GM21526 (cell line): ENCODE data around the gene TM9SF4.

ENCODE experiments used
- ATAC-seq: cut with Tn5 transposase; IDR thresholded peaks from one replicate; pipeline ENCODE4 v1.9.1; 2021; ENCODE audit warnings: moderate library complexity; ENCODE audit not compliant: unreplicated experiment, low FRiP score

The TM9SF4 gene

DNA sequence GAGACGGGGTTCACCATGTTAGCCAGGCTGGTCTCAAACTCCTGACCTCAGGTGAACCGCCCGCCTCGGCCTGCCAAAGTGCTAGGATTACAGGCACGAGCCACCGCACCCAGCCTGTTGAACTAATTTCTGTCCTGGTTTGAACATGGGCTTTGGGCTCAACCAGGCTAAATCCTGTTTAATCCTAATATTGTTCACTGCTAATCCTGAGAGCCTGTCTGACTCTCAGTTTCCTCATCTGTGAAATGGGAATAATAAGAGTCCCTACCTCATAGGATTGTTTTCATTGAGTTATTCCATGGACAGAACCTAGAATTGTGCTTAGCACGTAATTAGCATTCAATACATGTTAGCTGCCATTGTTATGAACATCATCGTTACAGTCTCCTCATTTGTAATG is 17.4 kb downstream of the TM9SF4 start:
- no peak for ATAC-seq

GRCh38 chr20:32127347-32127746 is 17.8 kb downstream of the TM9SF4 start:
- ATAC-seq: no peak

GRCh38 chr20:32128167-32128566 is 18.7 kb downstream of the TM9SF4 start:
- ATAC-seq: no peak

DNA sequence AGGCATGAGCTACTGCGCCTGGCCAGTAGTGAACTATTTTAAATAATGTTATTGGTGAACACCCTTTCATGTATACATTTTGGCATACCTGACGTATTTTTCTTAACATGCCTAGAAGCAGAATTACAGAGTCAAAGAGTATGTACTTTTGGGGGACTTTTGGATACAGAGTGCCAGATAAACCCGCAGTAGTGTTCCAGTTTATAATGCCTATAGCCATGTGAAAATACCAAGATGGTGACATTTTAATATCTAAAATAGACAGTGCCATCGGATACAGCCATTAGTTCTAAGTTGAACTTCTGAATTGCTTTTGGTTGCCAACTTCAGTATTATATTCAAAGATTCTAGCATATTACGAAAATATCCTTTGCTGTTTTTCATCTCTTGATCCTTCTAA is 20.3 kb downstream of the TM9SF4 start:
- ATAC-seq: no peak

GRCh38 chr20:32130352-32130751 is 20.8 kb downstream of the TM9SF4 start:
- ATAC-seq: no peak

GRCh38 chr20:32130965-32131364 is 21.5 kb downstream of the TM9SF4 start:
- ATAC-seq: no peak

DNA sequence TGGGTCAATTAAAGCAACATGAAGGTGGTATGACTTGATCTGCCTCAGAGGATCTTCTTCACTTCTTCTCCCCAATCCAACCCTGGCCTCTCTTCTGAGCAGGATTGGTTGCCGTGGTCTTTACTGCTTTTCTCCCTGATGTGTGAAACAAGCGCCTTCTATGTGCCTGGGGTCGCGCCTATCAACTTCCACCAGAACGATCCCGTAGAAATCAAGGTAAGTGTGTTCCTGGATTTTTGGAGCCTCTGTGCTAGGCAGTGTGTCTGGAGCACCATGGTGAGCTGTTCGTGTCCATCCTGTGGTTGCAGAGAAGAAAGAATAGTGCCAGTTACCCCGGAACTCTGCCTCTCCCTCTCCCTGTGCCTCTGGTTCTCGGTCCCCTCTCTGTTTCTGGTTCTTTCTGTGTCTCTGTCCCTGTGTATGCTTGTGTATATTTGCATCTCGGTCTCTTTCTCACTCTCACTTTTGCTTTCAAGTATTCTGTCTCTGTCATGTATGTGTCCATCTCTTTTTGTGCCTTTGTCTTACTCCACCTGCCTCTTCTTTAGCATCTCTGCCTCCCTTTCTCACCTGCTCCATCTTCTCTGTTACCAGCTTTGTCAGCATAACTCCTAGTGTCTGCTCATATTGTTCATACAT is 23.5 kb downstream of the TM9SF4 start:
- peak; percentile 89 for ATAC-seq

DNA sequence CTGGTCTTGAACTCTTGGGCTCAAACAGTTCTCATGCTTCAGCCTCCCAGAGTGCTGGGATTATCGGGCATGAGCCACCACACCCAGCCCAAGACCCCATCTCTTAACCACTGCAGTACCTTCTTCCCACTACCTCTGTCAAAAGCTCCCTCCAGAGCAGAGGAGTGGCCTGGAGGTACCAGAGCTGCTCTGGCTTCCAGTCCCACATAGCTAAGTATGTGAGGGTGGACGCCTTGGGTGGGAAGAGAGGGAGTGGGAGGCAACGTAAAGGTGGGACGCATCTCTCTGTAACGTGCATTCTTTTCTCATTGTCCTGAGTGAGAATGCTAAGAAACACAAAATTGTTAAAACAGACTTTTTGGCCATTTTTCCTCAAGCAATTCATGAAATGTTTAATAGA is 24.5 kb downstream of the TM9SF4 start:
- ATAC-seq: no peak

DNA sequence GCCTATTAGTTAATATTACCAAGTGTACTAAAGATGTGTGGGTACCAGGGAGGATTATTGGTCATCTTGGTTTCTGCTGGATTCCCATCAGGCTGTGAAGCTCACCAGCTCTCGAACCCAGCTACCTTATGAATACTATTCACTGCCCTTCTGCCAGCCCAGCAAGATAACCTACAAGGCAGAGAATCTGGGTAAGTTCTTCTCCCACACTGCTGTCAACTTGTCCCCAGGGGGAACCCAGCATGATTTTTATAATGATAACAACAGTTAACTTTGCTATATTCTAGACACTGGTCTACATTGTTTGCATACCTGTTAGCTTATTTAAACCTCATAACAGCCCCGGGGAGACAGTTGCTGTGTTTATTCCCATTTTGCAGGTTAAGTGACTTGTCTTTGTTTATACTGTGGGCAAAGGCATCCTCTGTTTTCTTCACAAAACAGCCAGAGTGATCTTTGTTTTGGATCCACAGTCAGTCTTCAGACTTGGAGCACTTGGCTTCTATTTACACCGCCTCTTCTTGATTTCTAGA is 26.5 kb downstream of the TM9SF4 start:
- ATAC-seq: no peak

DNA sequence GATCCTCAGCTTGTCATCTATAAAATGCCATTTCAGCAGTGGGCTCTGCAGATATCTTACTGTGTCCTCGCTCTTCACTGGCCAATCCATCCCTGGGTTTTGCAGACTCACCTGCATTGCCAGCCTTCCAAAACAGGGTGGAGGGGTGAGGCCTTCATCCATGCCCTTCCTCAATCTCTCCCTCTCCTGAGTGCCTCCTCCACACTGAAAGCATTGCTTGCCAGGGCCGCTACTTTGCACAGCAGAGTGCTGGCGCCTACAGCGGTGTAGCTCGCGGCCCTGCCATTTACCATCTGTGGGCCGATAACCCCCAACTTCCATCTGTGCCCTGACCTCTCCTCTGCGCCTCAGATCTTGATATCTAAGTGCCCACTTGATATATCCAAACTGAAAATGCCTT is 29.4 kb downstream of the TM9SF4 start:
- no peak for ATAC-seq

DNA sequence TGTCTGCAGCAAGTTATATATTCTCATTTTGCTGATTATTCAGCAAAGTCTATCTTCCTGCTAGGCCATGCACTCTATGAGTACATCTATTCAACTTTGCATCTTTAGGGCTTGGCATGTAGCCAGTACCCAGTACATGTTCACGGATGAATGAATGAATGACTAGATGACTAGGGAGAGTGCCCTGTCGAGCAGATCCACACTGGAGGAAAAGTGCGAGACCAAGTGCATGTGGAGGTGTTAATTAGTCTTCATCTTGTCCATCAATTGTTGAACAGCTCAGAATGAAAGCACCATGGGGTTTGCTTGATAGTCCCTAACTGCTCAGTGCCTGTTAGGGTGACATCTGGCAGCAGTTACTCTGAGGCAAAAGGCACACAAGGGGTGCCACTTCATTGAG is 30.4 kb downstream of the TM9SF4 start:
- no peak for ATAC-seq

GRCh38 chr20:32140603-32141002 is 31.1 kb downstream of the TM9SF4 start:
- ATAC-seq: no peak

DNA sequence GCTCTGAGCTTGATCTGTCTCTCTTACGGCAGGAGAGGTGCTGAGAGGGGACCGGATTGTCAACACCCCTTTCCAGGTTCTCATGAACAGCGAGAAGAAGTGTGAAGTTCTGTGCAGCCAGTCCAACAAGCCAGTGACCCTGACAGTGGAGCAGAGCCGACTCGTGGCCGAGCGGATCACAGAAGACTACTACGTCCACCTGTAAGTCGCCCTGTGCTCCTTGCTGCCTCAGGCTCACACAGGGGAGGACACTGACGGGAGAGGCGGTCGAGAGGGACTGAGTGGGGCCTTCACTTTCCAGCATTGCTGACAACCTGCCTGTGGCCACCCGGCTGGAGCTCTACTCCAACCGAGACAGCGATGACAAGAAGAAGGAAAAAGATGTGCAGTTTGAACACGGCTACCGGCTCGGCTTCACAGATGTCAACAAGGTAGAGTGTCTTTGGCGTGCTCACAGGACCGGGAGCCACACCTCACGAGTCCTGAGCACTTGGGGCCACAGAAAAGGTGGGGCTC is 32.0 kb downstream of the TM9SF4 start:
- no peak for ATAC-seq

DNA sequence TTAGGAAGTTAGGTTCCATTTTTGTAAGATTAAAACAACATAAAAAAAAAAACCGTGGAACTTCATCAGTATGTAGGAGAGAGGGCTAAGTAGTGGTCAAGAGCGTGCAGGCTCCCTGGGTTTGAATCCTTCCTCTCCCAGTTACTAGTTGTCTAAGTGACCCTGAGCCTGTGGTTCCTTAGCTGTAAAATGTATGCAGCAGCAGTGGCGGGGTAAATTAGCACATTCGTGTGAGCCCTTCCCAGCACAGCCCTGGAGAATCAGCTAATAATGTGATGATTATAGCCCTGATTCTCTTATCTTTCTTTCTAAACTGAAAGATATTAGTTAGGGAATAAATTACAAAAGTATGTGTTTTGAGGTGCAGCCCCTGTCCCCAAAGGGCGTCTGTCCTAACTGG is 32.6 kb downstream of the TM9SF4 start:
- no peak for ATAC-seq

GRCh38 chr20:32142991-32143390 is 33.5 kb downstream of the TM9SF4 start:
- no peak for ATAC-seq

GRCh38 chr20:32144898-32145662 is 35.6 kb downstream of the TM9SF4 start:
- ATAC-seq: no peak

DNA sequence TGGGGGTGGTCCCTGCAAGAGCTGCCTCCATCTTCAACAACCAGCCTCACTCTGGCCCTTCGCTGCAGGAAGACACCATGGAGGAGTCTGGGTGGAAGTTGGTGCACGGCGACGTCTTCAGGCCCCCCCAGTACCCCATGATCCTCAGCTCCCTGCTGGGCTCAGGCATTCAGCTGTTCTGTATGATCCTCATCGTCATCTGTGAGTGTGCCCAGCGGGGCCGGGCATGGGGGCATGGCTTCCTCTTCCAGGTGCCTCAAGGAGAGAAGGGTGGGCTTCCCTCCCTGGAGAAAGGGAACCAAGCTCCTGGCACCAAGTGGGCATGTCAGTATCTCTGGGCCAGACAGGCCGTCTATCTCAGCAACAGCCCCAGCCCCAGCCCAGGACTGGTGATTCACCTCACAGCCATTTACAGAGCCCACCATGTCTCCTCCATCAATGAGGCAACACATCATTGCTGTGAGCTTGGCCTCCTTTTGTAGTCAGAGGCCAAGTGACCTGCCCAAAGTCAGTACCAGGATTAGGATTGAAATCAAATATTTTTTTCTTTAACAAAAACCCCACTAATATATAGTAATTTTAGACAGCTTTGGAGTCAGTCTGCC is 40.2 kb downstream of the TM9SF4 start:
- ATAC-seq: no peak

DNA sequence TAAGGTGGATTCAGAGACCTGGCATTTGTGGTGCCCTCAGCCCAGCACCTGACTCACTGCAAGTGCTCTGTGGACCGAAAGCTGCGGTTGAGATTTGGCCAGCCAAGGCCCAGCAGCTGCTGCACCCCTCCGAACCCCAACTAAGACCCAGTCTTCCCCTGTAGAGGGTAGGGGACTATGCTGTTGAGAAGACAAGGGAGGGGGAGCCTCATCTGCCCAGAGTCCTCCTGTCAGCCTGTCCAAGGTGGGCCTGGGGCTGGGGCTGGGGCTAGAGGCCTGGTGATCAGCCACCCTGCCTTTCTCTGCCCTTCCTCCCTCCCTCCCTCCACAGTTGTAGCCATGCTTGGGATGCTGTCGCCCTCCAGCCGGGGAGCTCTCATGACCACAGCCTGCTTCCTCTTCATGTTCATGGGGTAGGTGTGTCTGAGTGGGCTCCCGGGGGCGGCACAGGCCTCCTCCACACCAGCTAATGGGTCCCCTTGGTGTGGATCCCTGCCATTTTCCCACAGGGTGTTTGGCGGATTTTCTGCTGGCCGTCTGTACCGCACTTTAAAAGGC is 40.9 kb downstream of the TM9SF4 start:
- ATAC-seq: no peak

DNA sequence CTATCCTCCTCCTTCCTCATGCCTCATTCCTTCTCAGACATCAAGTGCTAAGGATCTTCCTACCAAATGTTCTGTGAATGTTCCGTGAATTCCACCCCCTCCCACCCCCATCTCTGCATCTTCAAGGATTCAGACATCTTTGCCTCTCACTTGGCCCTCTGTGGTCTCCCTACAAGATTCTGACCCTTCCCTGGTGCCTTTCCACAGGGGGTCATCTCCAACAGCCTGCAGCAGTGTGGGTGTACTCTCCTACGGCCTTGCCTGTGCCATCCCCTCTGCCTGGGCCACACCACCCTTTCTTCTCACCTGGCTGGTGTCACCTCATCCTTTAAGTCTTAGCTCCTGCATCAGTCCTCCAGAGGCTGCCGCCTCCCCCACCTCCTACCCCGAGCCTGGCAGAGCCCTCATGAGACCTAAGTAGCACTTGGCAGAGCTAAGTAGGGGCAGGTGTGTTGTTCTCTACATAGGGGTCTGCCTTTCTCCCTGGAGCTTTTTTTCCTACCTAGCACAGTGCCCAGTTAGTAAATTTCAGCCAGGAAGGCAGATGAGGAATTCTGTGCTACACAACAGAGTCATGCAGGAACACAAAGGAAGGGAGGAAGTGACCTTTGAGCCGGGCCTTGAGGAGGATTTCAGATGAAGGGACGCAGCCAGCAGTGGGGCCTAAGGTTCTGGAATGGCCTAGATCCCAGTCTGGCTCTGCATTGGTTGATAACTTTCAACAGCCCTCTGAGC is 43.1 kb downstream of the TM9SF4 start:
- ATAC-seq: no peak

- ATAC-seq: no peak
These were observed 43.7 kb downstream of the TM9SF4 start for GRCh38 chr20:32153156-32153665.
